Ovary (tissue), 9 donors: ENCODE measurements around the gene OR10A5. TPM values are rescaled to one million over a fixed set of nuclear protein-coding genes. Genes with fewer than 3 reads are reported as not detected.

Experiments used
- DNase-seq, 5 donors: peaks; one replicate each; pipeline ENCODE4 v3.0.0-alpha.2; 2019 to 2020
- H3K27ac ChIP-seq, 2 donors: fragments of 200-600 bp; one replicate each; pipeline versions ENCODE4 v1.5.1 to v1.8.0; 2019 to 2022
- H3K27me3 ChIP-seq: fragments of 200-600 bp; one replicate; pipeline ENCODE4 v1.8.0; 2022
- H3K36me3 ChIP-seq: fragments of 200-600 bp; sonication (generic); one replicate; pipeline ENCODE4 v1.5.1; 2019
- H3K4me1 ChIP-seq: one replicate; pipeline ENCODE4 v1.8.1; 2013; ENCODE audit warnings: mild to moderate bottlenecking, moderate library complexity; ENCODE audit not compliant: insufficient read depth
- H3K4me3 ChIP-seq: fragments of 200-600 bp; sonication (generic); one replicate; pipeline ENCODE4 v1.5.1; 2017
- H3K9me3 ChIP-seq, 2 donors: fragments of 200-600 bp in 1 of 2; sonication (generic) in 1 of 2; one replicate each; pipeline versions ENCODE4 v1.5.1 to v1.8.1; 2013 to 2019; ENCODE audit warnings: mild to moderate bottlenecking in 1 of 2, moderate library complexity in 1 of 2
- EP300 ChIP-seq: sonication (generic); formaldehyde crosslinking; IDR thresholded peaks from one replicate; pipeline ENCODE4 v1.6.1; 2017; ENCODE audit warnings: antibody characterized with exemption
- POLR2A ChIP-seq: fragments of 450-650 bp; IDR thresholded peaks from one replicate; pipeline ENCODE4 v1.6.1; 2017; ENCODE audit warnings: antibody characterized with exemption, mild to moderate bottlenecking, moderate library complexity
- WGBS, 3 donors: extraction: QIAGEN DNeasy Blood & Tissue Kit in 1 of 3; methylation state at CpG; one replicate each; pipeline versions ENCODE4 v1.1.5 to v1.1.7; 2013 to 2017; 5-methylcytosine and 5-hydroxymethylcytosine counted together
- intact Hi-C, 4 donors: fragments of 100-400 bp; cut with DNase I; formaldehyde crosslinking; loops; one replicate each; pipeline versions ENCODE4 v1.11.0 to v1.15.1; 2022 to 2023
- polyA plus RNA-seq, 2 donors: library from polyadenylated mRNA; stranded (reverse); fragments of 200-250 nt in 1 of 2; fragments of 350-450 nt in 1 of 2; fragmentation: Illumina TruSeq in 1 of 2; extraction: RNeasy Lipid Tissue Mini Kit (QIAGEN cat#74804) in 1 of 2; gene quantifications; one replicate each; pipeline ENCODE4 v1.2.3, GENCODE V29; 2013 to 2014
- total RNA-seq, 7 donors: library from RNA; depleted of rRNA in 2 of 7; stranded (reverse); fragments of >200 nt in 2 of 7; fragmentation: NEBNext Ultra II Directional in 3 of 7; extraction: Animal tissue kit (Norgen Biotek cat#: 25700) in 3 of 7; gene quantifications; one replicate each; pipeline versions ENCODE4 v1.1.0 to v1.2.4, GENCODE V29; 2016 to 2023
- TF ChIP-seq, protein P1 (sequence below), 3 donors: fragments of 450-650 bp in 2 of 3; fragments of 200-600 bp in 1 of 3; IDR thresholded peaks; one replicate each; pipeline versions ENCODE4 v1.5.1 to v1.8.0; 2016 to 2022; ENCODE audit warnings: antibody characterized with exemption in 3 of 3, mild to moderate bottlenecking in 1 of 3
- donor health status: DM: no; HTN: no; CAD: no; lungs with moderate emphysema.
- donor health status: DM: no; HTN: no; CAD: no.
- donor health status: Bipolar disorder and iron deficiency.
- donor health status: DM: yes; HTN: yes; CAD: no.
- donor health status: DM: no; HTN: no; CAD: no.
- donor health status: DM: yes; HTN: yes; CAD: no.

The OR10A5 gene
- total and polyA plus RNA-seq, 9 donors = not detected

DNA sequence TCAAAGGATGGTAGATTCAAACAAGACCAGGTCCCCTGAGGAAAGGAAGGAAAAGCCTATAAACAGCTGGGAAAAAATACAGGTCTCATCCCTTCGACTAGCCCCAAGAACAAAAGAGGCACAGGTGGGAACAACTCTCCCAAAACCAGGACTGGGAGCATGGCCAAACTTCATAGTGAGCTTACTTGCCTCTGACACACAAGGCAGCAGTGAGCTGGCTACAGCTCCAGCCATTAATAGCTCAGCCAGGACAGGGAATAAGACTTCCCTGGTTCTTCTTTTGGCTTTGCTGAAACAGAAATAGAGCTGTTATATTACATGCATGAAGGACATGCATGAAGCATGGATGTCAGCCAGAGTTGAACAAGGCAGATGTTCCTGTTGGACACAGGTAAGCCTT lies 17.5 kb downstream of the OR10A5 start, which contains the start of gene OR10A2:
TSS of gene OR10A2 (plus strand) at position 97 of the 400 bp plus-strand sequence. CDS start 6,698 bp downstream, outside the sequence.
- WGBS, 3 donors = 43 to 52% (median 49%) methylated on average over 1 of the region's 1 CpG
- H3K27me3 ChIP-seq = no peaks in the 10 kb centered on the region

DNA sequence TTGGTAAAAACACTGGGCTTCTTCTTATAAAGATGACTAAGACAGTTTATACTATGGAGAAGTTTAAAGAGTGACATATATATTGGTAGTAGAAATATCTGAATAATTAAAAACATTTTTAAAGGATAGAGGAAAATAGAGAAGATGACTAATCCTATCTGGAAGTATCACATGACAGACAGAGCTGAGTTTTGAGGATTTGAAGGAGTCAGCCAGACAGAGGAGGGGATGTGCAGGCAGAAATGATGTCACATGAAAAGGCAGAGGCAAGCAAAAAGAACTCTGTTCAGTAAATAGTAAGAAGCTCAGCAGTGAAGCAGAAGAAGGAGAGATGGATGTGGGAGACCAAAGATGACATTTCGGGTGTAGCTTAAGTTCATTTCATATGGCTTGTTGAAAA lies 19.0 kb downstream of the OR10A5 start:
- TF ChIP-seq POLR2A = no peak
- TF ChIP-seq EP300 = no peak
- TF ChIP-seq, protein P1, sequence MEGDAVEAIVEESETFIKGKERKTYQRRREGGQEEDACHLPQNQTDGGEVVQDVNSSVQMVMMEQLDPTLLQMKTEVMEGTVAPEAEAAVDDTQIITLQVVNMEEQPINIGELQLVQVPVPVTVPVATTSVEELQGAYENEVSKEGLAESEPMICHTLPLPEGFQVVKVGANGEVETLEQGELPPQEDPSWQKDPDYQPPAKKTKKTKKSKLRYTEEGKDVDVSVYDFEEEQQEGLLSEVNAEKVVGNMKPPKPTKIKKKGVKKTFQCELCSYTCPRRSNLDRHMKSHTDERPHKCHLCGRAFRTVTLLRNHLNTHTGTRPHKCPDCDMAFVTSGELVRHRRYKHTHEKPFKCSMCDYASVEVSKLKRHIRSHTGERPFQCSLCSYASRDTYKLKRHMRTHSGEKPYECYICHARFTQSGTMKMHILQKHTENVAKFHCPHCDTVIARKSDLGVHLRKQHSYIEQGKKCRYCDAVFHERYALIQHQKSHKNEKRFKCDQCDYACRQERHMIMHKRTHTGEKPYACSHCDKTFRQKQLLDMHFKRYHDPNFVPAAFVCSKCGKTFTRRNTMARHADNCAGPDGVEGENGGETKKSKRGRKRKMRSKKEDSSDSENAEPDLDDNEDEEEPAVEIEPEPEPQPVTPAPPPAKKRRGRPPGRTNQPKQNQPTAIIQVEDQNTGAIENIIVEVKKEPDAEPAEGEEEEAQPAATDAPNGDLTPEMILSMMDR (IDR thresholded peaks at IDR 0.05) = no peak

More for the DNA sequence above, 17.5 kb downstream of the OR10A5 start, which contains the start of gene OR10A2:
- TF ChIP-seq, protein P1 (IDR thresholded peaks at IDR 0.05) = no peak
- TF ChIP-seq POLR2A (no peak), EP300 (no peak)
- Histone ChIP-seq H3K4me1 (no peaks in the 10 kb centered on the region), H3K36me3 (no peaks in the 10 kb centered on the region), H3K9me3 (no peaks in the 10 kb centered on the region), H3K27ac (no peak within 1 kb of the TSS), H3K4me3 (no peak within 1 kb of the TSS)
- intact Hi-C loops = no loop called here
- no peak for DNase-seq

DNA sequence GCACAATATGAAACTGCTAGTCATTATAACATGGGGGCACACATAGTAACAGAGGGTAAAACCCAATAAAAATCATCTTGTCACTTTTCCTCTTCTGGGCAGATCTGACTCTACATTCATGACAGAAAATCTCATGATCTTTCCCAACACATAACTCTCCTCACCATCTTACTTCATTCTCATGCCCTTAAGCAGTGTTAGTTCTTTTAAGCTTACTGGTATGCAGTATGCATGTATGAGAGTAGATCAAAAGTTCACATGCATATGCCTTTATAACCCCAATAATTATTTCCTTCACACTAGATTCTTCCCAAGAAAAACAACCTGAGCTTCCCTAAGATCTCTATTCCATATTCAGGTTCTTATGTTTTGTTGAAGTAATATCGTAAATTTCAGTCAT lies 25.8 kb downstream of the OR10A5 start:
- intact Hi-C loops = no loop called here
- DNase-seq = no peak
- Histone ChIP-seq H3K4me1 (no peaks in the 10 kb centered on the region), H3K27ac (no peak overlapping the region), H3K27me3 (no peaks in the 10 kb centered on the region), H3K9me3 (no peaks in the 10 kb centered on the region), H3K4me3 (no peak overlapping the region), H3K36me3 (no peaks in the 10 kb centered on the region)
- whole genome bisulfite sequencing, 3 donors = 80 to 86% (median 81%) methylated on average over 1 of the region's 1 CpG
- TF ChIP-seq POLR2A (no peak), EP300 (no peak)
- TF ChIP-seq, protein P1 (IDR thresholded peaks at IDR 0.05) = no peak

More for the DNA sequence above, 19.0 kb downstream of the OR10A5 start:
- intact Hi-C loops = no loop called here
- no peaks in the 10 kb centered on the region for H3K36me3 ChIP-seq
- H3K9me3 ChIP-seq = no peaks in the 10 kb centered on the region
- H3K27me3 ChIP-seq = no peaks in the 10 kb centered on the region
- H3K4me3 ChIP-seq = no peak overlapping the region
- no peak overlapping the region for H3K27ac ChIP-seq
- H3K4me1 ChIP-seq = no peaks in the 10 kb centered on the region
- WGBS, 3 donors = 84 to 89% (median 87%) methylated on average over 1 of the region's 1 CpG
- no peak for DNase-seq

DNA sequence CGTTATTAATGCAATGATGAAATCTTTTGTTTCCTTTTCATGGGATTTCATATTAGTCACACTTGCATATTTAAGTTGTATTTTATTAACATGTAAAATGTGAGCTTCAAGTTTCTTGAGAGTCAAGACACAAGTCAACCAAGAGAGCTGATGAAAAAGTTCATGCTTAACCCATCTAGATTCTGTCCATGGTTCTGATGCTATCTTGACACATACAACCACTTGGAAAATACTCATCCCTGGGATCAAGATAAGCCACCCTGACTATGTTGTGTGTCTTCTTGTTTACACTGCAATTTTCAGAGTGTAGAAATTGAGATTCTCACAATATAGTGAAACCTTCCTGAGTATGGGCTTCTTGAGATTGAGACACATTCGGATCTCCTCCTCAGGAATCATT lies 30.3 kb downstream of the OR10A5 start:
- no peaks in the 10 kb centered on the region for H3K27me3 ChIP-seq
- H3K9me3 ChIP-seq = no peaks in the 10 kb centered on the region
- no peaks in the 10 kb centered on the region for H3K36me3 ChIP-seq
- DNase-seq = no peak
- no peak overlapping the region for H3K27ac ChIP-seq
- no peaks in the 10 kb centered on the region for H3K4me1 ChIP-seq
- H3K4me3 ChIP-seq = no peak overlapping the region
- intact Hi-C loops = no loop called here
- 79 to 92% (median 84%) methylated on average over 2 of the region's 2 CpGs for WGBS, 3 donors
- TF ChIP-seq EP300 (no peak), POLR2A (no peak)
- TF ChIP-seq, protein P1 (IDR thresholded peaks at IDR 0.05) = no peak
